ENCODE results near the gene TFIP11. TPM values are rescaled to one million over a fixed set of nuclear protein-coding genes. Genes with fewer than 3 reads are reported as not detected.

The TFIP11 gene
- total and polyA plus RNA-seq, 2 donors (not counting 1 experiment from before 2014, with no cell fraction given), result 33.5 to 82.8 TPM

- H3K9ac ChIP-seq (ENCODE audit: low read length), result no peak overlapping the region
- H3K9me3 ChIP-seq (ENCODE audit: control extremely low read depth in 1 of 3, control insufficient read depth in 2 of 3, insufficient read depth in 1 of 3, low read length in 2 of 3), result no peaks in the 10 kb centered on the region
- H3K4me3 ChIP-seq (ENCODE audit: control extremely low read depth in 1 of 5, extremely low read depth in 1 of 5, insufficient read depth in 1 of 5, low read depth in 2 of 5, low read length in 4 of 5), result no peak overlapping the region
- no peak overlapping the region for H3K27ac Mint-ChIP-seq
- no peak for TF ChIP-seq EZH2 (IDR thresholded peaks at IDR 0.05; ENCODE audit: borderline replicate concordance, insufficient read depth, low read depth, low read length, poor library complexity, severe bottlenecking)
- no peak for TF ChIP-seq CTCF (IDR thresholded peaks at IDR 0.05)
- CTCF ChIA-PET, result interaction anchor here (0.6 to 1.3 kb wide), 3 partner anchors 21 to 96 kb away, joined by 3 to 5 read pairs (median 4); no protein-coding TSS in a partner anchor
- H3K4me2 ChIP-seq (replicated peaks; ENCODE audit: low read depth, low read length, poor library complexity, severe bottlenecking), result no peak overlapping the region
- POLR2A ChIA-PET, result no interaction called here
- H3K4me1 Mint-ChIP-seq, result no peaks in the 10 kb centered on the region
- H3K27ac ChIP-seq (ENCODE audit: low read length in 2 of 2), result no peak overlapping the region
- H3K36me3 ChIP-seq (replicated peaks in 1 of 2; ENCODE audit: control extremely low read depth in 1 of 2, control insufficient read depth in 1 of 2, extremely low read depth in 1 of 2, insufficient read depth in 2 of 2, low read length in 1 of 2), result peaks cover 4 to 60% of the 10 kb centered on the region in 2 experiments
- no peak for DNase-seq
- H3K79me2 ChIP-seq (ENCODE audit: control insufficient read depth, insufficient read depth, low read length), result peaks cover 22% of the 10 kb centered on the region
- H3K4me3 Mint-ChIP-seq, result no peak overlapping the region
- no peaks in the 10 kb centered on the region for H3K9me3 Mint-ChIP-seq (ENCODE audit: insufficient read depth)
- no peaks in the 10 kb centered on the region for H3K4me1 ChIP-seq (ENCODE audit: control insufficient read depth in 2 of 2, insufficient read depth in 2 of 2, low read length in 2 of 2)
- no peak for ATAC-seq (ENCODE audit: low read depth)
- peaks cover 16% of the 10 kb centered on the region for H4K20me1 ChIP-seq (ENCODE audit: control insufficient read depth, insufficient read depth, low read length, poor library complexity, severe bottlenecking)
- H2AFZ ChIP-seq (ENCODE audit: insufficient read depth, low read depth, low read length, poor library complexity, severe bottlenecking), result no peak overlapping the region
- no peaks in the 10 kb centered on the region for H3K27me3 ChIP-seq (replicated peaks in 1 of 4; ENCODE audit: control extremely low read depth in 1 of 4, control insufficient read depth in 3 of 4, insufficient read depth in 4 of 4, low read length in 3 of 4)
- intact Hi-C loops (cut with micrococcal nuclease), result no loop called here
- H3K27me3 Mint-ChIP-seq, result no peaks in the 10 kb centered on the region
- WGBS (ENCODE audit: insufficient coverage), result 96% methylated on average over 26 of the region's 26 CpGs
Measured at GRCh38 chr22:26457661-26458272, 54.5 kb downstream of the TFIP11 start.

GRCh38 chr22:26453812-26454500 is 58.3 kb downstream of the TFIP11 start:
- POLR2A ChIA-PET, result no interaction called here
- H3K27ac Mint-ChIP-seq, result no peak overlapping the region
- peaks cover 6 to 56% of the 10 kb centered on the region in 2 experiments for H3K36me3 ChIP-seq (replicated peaks in 1 of 2; ENCODE audit: control extremely low read depth in 1 of 2, control insufficient read depth in 1 of 2, extremely low read depth in 1 of 2, insufficient read depth in 2 of 2, low read length in 1 of 2)
- WGBS (ENCODE audit: insufficient coverage), result 93% methylated on average over 3 of the region's 5 CpGs
- H3K9me3 Mint-ChIP-seq (ENCODE audit: insufficient read depth), result no peaks in the 10 kb centered on the region
- no peaks in the 10 kb centered on the region for H3K4me1 ChIP-seq (ENCODE audit: control insufficient read depth in 2 of 2, insufficient read depth in 2 of 2, low read length in 2 of 2)
- intact Hi-C loops (cut with micrococcal nuclease), result no loop called here
- no peaks in the 10 kb centered on the region for H3K27me3 ChIP-seq (replicated peaks in 1 of 4; ENCODE audit: control extremely low read depth in 1 of 4, control insufficient read depth in 3 of 4, insufficient read depth in 4 of 4, low read length in 3 of 4)
- H3K9ac ChIP-seq (ENCODE audit: low read length), result no peak overlapping the region
- no peak overlapping the region for H3K4me3 Mint-ChIP-seq
- H3K27me3 Mint-ChIP-seq, result no peaks in the 10 kb centered on the region
- H4K20me1 ChIP-seq (ENCODE audit: control insufficient read depth, insufficient read depth, low read length, poor library complexity, severe bottlenecking), result no peaks in the 10 kb centered on the region
- H3K4me2 ChIP-seq (replicated peaks; ENCODE audit: low read depth, low read length, poor library complexity, severe bottlenecking), result no peak overlapping the region
- DNase-seq (no peak), ATAC-seq (ENCODE audit: low read depth) (no peak)
- no peak overlapping the region for H3K4me3 ChIP-seq (ENCODE audit: control extremely low read depth in 1 of 5, extremely low read depth in 1 of 5, insufficient read depth in 1 of 5, low read depth in 2 of 5, low read length in 4 of 5)
- no peaks in the 10 kb centered on the region for H3K4me1 Mint-ChIP-seq
- peaks cover 7% of the 10 kb centered on the region for H3K79me2 ChIP-seq (ENCODE audit: control insufficient read depth, insufficient read depth, low read length)
- TF ChIP-seq EZH2 (IDR thresholded peaks at IDR 0.05; ENCODE audit: borderline replicate concordance, insufficient read depth, low read depth, low read length, poor library complexity, severe bottlenecking), result no peak
- no peak overlapping the region for H3K27ac ChIP-seq (ENCODE audit: low read length in 2 of 2)
- H3K9me3 ChIP-seq (ENCODE audit: control extremely low read depth in 1 of 3, control insufficient read depth in 2 of 3, insufficient read depth in 1 of 3, low read length in 2 of 3), result no peaks in the 10 kb centered on the region
- CTCF ChIA-PET, result interaction anchor here (1.1 to 1.7 kb wide), 2 partner anchors 9 to 88 kb away, joined by 4 read pairs; no protein-coding TSS in a partner anchor
- H2AFZ ChIP-seq (ENCODE audit: insufficient read depth, low read depth, low read length, poor library complexity, severe bottlenecking), result no peak overlapping the region

Data from B cell (primary cell).